Activated T-cell treated with anti-CD3 and anti-CD28 coated beads for 48 hours (primary cell): Measurements from ENCODE around the gene MSI2.

Experiments
- DNase-seq: peaks from one replicate; pipeline ENCODE4 v3.0.0-alpha.2; 2020; ENCODE audit warnings: low read depth

MSI2 gene

DNA sequence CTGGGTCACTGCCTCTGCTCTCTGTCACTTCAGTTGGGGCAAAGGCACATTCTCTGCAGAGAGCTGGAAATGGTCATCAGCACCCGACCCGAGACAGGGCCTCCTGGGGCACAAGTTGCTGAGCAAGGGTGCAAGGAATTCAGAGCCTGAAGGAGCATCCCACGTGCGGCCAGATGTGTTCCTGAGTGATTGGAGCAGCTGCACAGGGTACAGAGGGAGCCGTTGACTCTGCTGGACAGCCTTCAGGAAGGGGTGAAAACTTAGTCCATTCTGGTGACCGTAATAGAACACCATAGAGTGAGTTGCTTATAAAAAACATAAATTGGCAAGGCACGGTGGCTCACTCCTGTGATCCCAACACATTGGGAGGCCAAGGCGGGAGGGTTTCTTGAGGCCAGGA lies 382.0 kb downstream of the MSI2 start:
- no peak for DNase-seq

DNA sequence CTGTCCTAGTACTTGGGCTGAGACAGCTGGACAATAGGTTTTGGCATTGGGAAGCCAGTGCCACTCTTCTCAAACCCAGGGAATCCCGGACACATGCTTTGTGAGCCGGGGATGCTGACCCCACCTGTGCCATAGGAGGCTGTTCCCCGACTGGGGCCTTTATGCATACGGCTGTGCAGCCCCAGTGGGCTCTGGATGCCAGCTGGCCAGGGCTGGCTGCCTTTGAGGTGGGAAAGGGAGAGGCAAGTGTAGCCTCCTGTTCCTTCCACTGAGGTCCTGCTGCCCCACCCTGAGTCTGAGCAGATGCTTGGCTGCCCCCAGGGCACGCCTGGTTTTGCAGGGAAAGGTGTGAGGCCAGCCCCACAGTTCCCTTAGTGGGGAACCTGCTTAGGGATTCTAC lies 383.1 kb downstream of the MSI2 start:
- no peak for DNase-seq

DNA sequence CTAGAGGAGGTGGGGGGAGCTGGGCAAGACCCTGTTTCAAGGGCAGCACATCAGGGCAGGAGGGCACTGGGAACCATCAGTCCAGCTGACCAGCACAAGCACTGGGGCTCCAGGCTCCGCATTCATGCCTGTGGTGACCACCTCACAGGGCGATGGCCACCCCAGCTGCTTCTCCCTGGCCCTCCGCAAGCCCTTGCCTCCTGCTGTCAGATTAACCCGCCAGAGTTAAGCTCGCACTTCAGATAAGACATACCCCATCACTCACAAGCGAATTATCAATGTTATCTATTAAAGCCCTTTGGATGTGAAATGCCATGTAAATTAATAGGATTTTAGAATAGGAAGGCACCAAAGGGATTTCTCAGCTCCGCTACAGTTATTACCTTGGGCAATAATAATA lies 383.8 kb downstream of the MSI2 start:
- DNase-seq: no peak

DNA sequence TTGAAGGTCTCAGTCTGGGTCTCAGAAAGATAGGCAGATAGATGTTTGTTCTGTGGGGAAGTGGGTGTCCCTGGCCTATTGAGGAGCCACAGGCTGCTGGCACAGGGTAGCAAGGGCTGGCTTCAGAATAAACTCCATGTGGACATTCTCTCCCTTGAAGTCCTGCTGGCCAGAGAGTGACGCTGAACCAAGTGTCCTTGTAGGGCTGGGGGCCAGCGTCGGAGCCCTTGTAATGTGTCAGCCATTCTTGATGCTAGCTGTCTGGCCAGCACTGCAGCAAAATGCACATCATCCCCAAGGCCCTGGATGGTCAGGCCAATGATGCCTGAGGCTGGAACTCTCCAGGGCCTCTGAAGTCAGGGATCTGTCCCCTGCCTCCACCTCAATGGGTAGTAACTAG lies 385.4 kb downstream of the MSI2 start:
- DNase-seq: no peak

DNA sequence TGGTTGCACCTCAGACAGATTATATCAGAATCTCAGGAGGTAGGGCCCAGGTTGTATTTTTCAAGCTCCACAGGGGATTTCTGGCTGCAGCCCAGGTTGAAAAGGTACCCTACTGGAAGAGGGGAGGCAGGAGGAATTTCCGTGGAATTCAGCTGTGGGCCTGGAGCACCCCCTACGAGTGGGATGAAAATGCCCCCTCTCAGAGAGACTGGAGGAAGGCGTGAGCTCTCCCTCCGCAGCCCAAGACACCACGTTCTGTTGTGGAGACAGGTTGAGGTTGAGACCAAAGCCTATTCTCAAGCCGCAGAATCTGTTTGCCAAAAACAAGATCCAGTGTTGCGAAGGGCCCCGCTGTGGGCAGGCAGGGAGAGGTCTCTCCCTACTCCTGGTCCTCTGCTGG lies 386.7 kb downstream of the MSI2 start:
- DNase-seq: no peak

DNA sequence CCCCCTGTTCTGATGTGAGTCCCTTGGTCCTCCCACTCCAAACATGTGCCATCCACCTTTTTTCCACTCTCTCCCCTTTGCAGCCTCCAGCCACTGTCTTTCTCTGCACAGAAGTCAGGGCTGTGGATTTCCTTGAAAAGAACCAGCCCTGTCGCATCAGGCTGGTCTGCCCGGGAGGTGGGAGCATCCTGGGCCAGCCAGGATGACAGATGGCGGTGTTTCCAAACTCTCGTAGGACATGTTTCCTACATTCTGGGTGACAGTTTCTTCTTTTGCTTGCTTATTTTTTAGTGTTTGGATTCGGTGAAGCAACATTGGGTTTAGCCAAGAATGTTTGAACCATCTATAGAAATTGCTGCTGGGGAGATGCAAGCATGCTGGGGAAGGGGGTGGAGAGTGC lies 388.0 kb downstream of the MSI2 start:
- DNase-seq: no peak

DNA sequence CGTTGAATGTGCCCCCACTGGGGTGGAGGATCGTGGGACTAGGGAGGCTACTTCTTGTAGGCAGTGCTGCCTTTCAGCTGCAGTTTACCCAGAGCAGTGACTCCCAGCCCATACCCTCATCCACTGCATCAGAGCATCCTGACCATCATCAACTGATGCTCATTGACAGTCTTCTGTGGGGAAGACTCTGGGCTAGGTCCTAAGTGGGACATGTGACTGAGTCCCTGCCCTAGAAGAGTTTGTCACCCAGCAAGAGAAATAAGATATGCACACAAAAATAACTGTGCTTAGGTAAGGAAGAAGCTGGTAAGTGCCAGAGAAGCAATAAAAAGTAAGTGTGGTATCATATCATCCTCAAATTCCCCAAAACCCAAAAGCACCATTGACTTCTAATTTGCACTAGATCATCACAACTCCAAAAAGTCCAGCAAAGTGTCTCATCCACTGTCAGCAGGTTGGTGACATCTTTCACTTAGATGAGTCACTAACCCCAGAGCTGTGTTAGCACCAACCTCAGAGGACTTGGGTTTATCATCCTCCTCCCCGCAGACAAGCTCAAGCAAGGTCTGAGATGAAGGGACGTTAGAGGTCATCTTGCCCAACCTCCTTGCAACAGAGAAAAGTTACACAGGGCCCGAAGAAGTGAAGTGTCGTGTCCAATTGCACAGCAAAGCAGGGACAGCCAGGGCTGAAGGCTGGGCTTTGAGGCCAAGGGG lies 389.8 kb downstream of the MSI2 start:
- DNase-seq: no peak

DNA sequence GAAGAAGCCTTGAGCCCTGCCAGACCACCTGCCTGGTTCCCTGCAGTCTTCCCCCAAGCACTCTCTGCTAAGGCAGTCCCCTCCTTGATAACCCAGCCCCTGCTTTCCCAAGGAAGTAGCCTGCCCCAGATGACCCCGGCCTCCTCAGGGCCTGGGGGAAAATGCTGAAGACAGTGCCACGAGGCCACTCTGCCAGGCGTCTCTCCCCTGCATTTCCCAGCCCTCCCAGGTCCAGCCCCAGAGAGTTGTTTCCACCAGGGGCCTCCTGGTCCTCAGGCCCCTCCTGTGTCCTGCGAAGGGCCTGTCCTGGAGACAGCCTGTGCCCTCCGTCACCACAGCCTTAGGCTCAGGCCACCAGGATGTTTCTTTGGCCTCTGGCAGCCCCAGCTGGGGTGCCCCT lies 392.4 kb downstream of the MSI2 start:
- DNase-seq: no peak

DNA sequence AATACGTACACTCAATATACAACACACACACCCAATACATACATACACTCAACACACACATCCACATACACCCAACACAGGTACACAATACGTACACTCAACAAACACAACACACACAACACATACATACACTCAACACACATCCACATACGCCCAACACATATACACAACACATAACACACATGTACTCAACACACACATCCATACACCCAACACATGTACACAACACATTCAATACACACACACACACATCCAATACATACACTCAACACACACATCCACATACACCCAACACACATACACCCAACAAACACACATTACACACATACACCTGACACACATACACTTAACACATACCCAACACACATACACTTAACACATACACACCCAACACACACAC lies 392.9 kb downstream of the MSI2 start:
- no peak for DNase-seq

DNA sequence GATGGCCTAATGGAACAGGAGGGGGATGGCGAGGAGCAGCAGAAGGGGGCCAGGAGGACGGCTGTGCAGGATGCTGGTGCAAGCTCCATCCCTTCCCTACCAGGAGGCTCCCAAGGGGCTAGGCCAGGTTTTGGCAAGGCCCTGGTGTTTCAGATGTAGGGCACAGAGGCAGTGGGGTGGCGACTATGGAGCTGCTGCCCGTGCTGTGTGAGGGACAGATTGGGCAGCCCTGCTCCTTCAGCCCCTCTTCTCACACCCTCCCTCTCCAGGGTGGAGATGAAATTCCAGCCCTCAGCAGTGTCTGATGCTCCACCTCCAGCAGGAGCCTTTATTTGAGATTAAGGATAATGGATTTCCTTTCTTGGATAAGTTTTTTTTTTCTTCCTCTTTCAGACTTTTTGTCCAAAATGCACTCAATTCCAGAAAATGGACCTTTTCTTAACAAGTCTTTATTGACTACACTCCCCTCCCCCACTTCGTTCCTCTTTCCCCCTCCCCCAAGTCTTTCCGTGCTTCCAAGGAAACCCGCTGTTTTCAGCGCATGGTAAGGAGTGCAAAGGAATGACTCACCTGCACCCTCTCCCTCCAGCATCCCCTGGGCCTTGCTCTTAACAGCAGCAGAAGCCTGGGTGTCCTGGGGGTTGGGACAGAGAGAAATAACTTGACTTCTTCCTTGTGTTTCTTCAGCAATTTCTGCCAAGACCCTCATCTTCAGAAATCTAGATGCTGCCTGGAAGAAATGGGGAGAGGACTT lies 393.6 kb downstream of the MSI2 start:
- no peak for DNase-seq

DNA sequence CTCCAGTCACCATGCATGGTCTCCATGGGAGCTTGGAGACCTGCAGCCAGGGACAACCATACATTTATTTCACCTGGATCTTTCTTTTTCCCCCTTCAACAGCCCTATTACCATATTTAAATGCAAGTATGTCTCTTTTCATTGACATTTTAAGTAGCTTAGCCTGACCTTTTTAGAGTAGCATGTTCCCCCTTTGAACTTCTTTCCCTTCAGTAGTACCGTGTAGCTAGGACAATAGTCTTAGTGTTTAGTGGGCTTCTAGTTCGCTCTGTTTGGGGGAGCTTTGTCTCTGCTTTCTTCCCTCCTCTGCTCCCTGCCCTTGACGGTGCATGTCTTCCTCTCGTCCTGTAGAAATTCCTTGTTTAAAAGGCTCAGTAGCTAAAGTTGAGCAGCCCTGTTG lies 394.2 kb downstream of the MSI2 start:
- DNase-seq: no peak

DNA sequence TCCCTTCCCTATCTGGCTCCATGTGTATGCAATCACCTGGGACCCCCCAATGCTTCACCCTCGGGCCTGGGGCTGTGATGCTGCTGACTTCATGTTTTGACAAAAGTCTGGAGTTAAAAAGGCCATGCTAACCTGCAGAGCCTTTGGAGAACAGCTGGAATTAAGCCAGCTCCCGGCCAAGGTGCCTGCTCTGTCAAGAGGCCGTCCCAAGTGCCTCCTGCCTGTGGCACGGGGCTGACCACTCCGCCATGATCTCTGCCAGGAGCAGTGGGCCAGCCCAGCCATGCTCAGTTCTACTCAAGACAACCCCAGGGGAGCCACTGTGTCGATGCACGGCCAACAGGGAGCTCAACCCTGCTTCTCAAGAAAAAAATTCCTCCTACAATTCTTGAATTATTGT lies 395.1 kb downstream of the MSI2 start:
- no peak for DNase-seq

DNA sequence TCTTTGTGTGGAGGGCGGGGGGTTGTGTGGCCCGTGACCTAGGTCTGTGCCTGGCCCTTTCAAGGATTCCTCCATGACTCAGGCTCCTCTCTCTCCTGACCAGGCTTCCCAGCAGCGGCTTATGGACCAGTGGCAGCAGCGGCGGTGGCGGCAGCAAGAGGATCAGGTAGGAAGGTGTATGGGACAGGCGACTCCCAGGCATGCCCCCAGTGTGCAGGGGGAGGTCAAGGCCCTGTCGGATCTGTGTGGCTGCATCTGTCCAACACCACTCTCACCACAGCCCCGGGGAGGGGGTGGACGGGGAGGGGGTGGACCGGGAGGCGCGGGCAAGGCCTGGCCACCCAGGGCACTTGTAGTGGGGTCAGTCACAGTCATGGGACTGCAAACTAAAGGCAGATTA lies 395.7 kb downstream of the MSI2 start:
- DNase-seq: no peak

DNA sequence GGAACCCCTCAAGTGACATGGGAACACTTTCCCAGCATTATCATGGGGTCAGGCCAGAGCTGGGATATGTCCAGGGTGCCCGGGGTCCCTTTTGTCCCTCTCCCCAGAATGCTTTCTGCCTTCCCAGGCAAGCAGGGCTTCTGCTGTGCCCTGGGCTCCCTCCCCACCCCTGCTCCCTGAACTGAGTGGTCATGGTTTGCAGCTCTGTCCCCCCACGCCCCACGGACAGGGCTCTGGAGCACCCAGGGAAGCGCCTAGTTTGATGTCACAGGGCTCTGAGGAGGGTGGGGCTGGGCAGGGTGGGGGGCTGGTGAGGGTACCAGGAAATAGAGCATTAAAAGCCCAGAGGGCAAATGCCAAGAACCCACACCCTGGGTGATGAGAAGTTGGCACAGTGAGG lies 396.5 kb downstream of the MSI2 start:
- no peak for DNase-seq

DNA sequence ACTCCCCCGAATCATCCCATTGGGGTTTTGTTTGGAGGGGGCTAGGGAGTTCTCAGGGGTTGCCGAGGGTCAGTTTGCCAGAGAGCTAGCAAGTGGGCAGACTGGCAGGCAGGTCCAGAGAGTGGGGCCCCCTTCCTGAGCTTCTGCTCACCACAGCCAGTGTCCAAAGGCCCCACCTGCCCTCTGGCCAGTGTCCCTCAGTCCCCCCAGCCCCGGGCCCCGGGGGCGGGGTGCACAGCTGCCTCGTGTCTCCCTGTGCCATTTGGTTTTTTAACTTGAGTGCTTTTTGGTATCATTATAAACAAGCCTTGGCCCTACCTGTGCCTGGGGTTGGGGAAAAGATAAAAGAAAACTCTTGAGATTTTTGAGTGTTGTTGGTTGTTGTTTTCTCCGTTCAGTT lies 397.0 kb downstream of the MSI2 start:
- no peak for DNase-seq

DNA sequence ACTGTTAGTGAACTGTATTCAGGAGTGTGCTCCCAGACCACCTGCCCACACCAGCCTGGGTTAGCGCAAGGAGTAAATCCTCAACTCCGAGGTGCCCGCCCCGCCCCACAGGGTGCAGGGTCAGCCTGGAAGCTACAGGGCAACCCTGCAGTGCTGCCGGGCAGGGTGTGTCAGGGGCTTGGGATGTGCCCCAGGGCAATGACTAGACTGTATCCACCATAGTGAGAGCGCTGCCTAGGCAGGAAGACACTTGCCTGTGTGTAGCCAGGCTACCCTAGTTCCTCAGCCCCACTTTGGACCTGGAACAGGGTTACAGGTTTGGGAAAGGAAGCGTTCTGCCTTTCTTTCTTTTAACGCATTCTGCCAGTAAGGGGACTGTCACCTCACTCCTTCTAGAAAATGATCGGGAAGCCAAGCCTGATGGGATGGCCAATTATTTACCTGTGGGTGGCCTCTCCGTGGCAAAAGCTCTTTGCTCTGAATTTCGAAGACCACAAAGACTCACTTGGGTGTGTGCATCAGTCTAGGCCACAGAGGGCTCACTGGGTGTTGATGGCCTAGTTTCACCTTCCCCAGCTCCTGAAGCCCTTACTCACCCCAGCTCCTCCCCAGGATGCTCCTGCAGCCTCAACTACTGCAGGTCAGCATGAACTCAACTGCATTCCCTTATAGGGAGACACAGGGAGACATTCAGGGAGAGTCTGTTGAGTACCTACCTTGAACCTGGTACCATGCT lies 397.9 kb downstream of the MSI2 start:
- DNase-seq: no peak

DNA sequence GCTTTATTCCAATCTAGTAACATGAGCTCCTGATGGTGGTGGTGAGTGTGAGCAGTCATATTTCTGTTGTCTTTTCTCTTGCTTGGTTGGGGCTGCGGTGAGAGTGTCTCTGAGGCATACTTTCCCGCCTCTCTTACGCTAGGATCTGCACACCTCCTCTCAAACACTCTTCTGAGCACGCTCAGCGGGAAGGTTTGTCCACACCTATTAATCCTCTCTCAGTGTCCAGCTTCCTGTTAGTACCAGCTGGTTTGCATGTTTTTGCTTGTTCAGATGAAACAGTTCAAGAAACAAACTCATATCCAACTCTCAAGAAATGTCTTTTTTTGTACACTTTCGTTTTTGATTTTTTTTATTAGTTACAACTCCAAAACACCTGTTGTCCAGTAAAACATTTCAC lies 399.2 kb downstream of the MSI2 start:
- DNase-seq: no peak

DNA sequence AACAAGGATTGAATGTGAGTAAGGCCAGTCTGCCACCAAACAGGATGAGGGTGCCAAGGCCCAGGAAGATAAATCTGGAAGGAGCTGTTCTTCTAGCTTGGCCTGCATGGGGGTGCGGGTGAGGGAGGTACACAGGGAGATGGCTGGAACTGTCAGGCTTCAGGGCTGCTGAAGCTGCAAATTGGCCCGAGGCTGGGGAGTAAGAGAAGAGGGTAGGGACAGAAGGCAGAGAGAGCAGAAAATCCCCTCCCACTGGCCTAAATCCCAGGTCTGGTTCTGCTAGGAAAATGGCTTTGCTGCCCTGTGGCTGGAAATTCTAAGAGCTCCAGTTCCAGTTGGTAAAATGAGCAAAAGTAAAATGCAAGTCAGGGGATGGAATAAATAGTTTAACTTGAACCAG lies 400.9 kb downstream of the MSI2 start:
- DNase-seq: no peak

DNA sequence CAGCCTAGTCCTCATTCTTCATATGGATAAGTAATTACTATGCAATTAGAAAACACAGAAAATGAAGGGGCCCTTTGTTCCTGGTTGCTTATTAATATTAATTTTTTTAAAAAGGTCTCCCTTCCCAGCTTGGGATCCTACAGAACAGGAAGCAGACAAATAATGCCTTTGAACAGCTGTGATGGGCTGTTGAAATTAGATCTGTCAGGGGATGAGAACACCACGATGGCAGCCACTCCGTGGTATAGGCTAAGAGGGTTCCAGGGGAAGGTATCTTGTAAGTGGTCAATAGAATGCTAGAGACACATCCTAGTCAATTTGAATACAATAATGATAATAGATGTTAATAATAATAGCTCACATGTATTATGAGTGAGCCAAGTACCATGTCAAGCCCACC lies 405.7 kb downstream of the MSI2 start:
- no peak for DNase-seq

DNA sequence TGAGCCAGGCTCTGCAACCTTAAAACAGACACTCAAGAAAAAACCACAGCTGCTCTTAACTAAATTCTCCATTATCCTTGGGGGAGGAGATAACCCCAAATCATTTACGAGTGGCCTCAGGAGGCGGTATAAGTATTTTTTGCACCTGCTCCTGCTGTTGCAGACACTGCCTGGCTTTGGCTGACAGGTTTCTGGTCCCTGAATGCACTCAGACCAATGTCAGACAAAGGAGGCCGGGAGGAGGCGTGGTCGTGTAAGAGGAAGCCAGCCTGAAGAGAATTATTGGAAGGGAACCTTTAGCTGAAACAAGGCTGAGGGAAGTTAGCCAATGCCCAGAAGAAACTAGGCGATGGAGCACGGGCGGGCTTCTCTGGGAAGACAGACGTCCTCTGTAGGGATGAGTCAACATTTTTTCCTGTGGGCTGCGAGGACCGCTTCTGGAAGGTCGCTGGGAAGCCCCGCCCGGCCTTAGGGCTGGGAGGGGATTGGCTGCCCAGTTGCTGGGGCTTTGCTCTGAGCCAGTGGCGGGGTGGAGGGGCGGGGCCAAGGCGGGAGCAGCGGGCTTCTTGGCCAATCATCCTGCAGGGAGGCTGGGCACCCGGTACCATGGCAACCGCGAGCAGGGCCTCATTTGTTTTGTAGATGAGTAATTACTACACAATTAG lies 406.5 kb downstream of the MSI2 start:
- peak; percentile 42 for DNase-seq

DNA sequence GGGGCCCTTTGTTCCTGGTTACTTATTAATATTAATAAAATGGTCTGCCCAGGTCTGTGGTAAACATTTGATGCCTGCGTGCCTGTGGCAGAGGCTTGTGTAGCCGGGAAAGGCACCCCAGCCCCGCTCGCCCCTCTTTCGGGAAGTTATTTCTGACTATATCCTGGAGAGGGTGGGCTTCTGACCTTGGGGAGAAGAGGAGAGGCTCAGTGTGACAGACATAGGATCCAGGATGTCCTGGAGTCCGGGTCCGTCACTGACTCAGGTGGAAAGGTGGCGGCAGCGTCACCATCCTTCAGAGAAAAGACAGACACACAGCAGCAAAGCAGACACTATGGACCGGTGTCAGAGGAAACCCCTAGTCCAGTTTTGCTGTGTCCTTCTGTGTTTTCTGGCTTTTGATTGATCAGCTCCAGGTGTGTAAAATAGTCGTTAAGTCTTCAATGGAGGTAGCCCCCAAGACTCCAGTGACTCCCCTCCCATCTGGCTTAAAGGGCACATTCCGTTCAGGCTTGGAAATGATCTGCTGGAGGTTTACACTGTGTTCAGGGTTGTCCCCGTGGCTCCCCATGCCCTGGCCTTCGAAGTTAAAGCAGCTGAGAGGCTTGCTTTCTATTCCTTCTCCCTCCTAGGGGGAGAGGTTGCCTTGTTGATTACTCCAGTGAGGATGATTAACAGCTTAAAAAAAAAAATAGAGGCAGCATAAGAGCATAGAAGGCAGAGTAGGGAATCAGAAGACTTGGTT lies 407.2 kb downstream of the MSI2 start:
- DNase-seq: no peak

DNA sequence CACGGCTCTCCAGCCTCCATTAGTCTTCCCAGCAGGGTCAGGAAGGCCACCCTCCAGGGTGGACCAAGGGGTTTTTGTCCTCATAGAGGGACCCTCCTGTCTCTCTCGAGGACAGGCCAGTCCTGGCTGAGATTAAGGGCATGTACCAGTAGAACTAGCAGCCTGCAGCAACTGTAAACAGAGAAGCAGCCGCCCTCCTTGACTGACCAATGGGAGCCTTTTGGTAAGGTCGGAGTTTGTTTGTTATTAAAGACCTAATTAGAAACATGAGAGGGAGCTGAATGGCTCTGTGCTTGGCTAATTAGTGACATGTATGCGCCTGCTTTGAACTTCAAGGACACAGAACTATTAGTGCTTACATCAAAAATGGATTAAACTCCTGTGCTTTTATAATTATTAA lies 408.8 kb downstream of the MSI2 start:
- no peak for DNase-seq
